OCI-LY3 (cell line): Measurements from ENCODE around the gene EIF1AD.

Source experiments
- CTCF ChIP-seq: fragments of 200-600, 300-600 bp; sonication (generic); IDR thresholded peaks from 2 replicates; pipeline ENCODE4 v1.5.1; 2014; ENCODE audit warnings: antibody characterized with exemption, low read length, low read depth
- EZH2phosphoT487 ChIP-seq: fragments of 200-600 bp; shearing (Covaris generic); IDR thresholded peaks from 2 replicates; pipeline ENCODE4 v1.6.1; 2018; ENCODE audit warnings: antibody characterized with exemption, mixed run types, low read depth

GRCh38 chr11:66045177-66045639 is 43.3 kb upstream of the EIF1AD start:
- TF ChIP-seq CTCF (peak; percentile 98), EZH2phosphoT487 (no peak)
